NCI-H1694 treated with DMSO at 0.1 percent for 48 hours (cell line): ENCODE results near the gene SLC66A1.
A peak's percentile ranks its signal among the peaks of the same experiment; 100 is the strongest.

ENCODE experiments used
- DNase-seq: peaks from one replicate; lab custom pipeline; 2025; lab: John Stamatoyannopoulos, UW

SLC66A1 gene

GRCh38 chr1:19305880-19306279, 6.2 kb upstream of the SLC66A1 start:
- no peak for DNase-seq

- no peak for DNase-seq
These were observed 5.2 kb upstream of the SLC66A1 start for GRCh38 chr1:19306941-19307340.

- DNase-seq, result no peak
These were observed 4.2 kb upstream of the SLC66A1 start for GRCh38 chr1:19307794-19308508.

GRCh38 chr1:19308509-19308907, 3.6 kb upstream of the SLC66A1 start:
- no peak for DNase-seq

- DNase-seq, result no peak
These were observed 2.9 kb upstream of the SLC66A1 start for GRCh38 chr1:19309123-19309813.

- no peak for DNase-seq
These were observed 2.1 kb upstream of the SLC66A1 start for GRCh38 chr1:19310061-19310460.

GRCh38 chr1:19310720-19311502, 1.2 kb upstream of the SLC66A1 start:
- DNase-seq, result no peak

GRCh38 chr1:19311503-19311930, 609 bp upstream of the SLC66A1 start:
- DNase-seq, result no peak

- no peak for DNase-seq
These were observed 883 bp downstream of the SLC66A1 start for GRCh38 chr1:19312782-19313635.

- DNase-seq, result no peak
These were observed 1.5 kb downstream of the SLC66A1 start for GRCh38 chr1:19313636-19313959.

GRCh38 chr1:19313961-19314882, 2.1 kb downstream of the SLC66A1 start:
- DNase-seq, result no peak

- peak; percentile 29 for DNase-seq
These were observed 3.5 kb downstream of the SLC66A1 start for GRCh38 chr1:19315378-19316198.

GRCh38 chr1:19317126-19317910, 5.2 kb downstream of the SLC66A1 start:
- no peak for DNase-seq

- no peak for DNase-seq
These were observed 7.1 kb downstream of the SLC66A1 start for GRCh38 chr1:19319196-19319595.

- no peak for DNase-seq
These were observed 8.9 kb downstream of the SLC66A1 start for GRCh38 chr1:19321071-19321470.

- DNase-seq, result no peak
These were observed 10.4 kb downstream of the SLC66A1 start for GRCh38 chr1:19322481-19322880.

- no peak for DNase-seq
These were observed 12.0 kb downstream of the SLC66A1 start for GRCh38 chr1:19323987-19324664.

GRCh38 chr1:19324665-19324990, 12.5 kb downstream of the SLC66A1 start:
- DNase-seq, result no peak
